ENCODE results near the gene FLRT2. TPM values are rescaled to one million over a fixed set of nuclear protein-coding genes. Genes with fewer than 3 reads are reported as not detected.

Gene FLRT2
- total RNA-seq, 1 donor = 72.3 TPM

DNA sequence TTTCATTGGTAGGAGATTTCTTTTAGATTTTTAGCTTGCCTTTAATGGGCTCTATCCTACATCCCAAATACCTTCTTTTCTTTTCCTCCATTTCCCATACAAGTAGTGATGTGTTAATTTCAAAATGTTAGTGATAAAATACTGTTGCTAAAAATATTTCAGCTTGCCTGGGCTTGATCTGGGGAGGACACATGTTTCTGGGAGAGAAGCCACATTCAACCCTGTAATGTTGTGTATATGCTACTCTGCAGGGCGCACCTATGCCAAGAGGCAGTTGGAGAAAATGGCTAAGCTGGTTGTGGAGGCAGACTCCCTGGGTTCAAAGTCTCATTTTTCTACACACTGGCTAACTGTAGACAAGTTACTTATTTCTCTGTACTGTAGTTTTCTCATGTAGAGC, 26.3 kb downstream of the FLRT2 start:
- no peak overlapping the region for H3K4me3 ChIP-seq (ENCODE audit: low read depth, low read length)
- DNase-seq (ENCODE audit: low read depth) = no peak
- TF ChIP-seq, protein P1, sequence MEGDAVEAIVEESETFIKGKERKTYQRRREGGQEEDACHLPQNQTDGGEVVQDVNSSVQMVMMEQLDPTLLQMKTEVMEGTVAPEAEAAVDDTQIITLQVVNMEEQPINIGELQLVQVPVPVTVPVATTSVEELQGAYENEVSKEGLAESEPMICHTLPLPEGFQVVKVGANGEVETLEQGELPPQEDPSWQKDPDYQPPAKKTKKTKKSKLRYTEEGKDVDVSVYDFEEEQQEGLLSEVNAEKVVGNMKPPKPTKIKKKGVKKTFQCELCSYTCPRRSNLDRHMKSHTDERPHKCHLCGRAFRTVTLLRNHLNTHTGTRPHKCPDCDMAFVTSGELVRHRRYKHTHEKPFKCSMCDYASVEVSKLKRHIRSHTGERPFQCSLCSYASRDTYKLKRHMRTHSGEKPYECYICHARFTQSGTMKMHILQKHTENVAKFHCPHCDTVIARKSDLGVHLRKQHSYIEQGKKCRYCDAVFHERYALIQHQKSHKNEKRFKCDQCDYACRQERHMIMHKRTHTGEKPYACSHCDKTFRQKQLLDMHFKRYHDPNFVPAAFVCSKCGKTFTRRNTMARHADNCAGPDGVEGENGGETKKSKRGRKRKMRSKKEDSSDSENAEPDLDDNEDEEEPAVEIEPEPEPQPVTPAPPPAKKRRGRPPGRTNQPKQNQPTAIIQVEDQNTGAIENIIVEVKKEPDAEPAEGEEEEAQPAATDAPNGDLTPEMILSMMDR (IDR thresholded peaks at IDR 0.05; ENCODE audit: insufficient read depth, low read length) = no peak

DNA sequence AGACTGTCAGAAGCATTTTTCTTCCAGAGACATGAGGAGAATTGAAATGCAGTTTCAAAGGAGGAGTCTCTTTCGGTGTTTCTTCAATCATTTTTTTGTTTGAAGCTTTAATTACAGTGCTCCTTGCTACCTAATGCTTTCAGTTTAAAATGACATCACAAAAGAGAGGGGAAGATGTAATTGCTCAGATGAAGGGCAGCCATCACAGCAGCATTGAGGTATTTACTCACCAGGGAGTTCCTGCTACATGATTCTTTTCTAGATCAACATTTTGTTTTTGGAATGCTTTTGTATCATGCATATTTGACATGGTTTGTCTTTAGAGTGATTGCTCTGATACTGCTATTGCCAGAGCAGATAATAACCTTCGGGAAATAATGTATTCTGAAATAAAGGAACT, 28.6 kb downstream of the FLRT2 start:
- no peak overlapping the region for H3K4me3 ChIP-seq (ENCODE audit: low read depth, low read length)
- TF ChIP-seq, protein P1 (IDR thresholded peaks at IDR 0.05; ENCODE audit: insufficient read depth, low read length) = no peak
- DNase-seq (ENCODE audit: low read depth) = no peak

GRCh38 chr14:85562630-85563029, 32.7 kb downstream of the FLRT2 start:
- no peak for DNase-seq (ENCODE audit: low read depth)
- TF ChIP-seq, protein P1 (IDR thresholded peaks at IDR 0.05; ENCODE audit: insufficient read depth, low read length) = no peak
- H3K4me3 ChIP-seq (ENCODE audit: low read depth, low read length) = no peak overlapping the region

- TF ChIP-seq, protein P1 (IDR thresholded peaks at IDR 0.05; ENCODE audit: insufficient read depth, low read length) = no peak
- no peak overlapping the region for H3K4me3 ChIP-seq (ENCODE audit: low read depth, low read length)
- DNase-seq (ENCODE audit: low read depth) = peak; percentile 33
Observed at GRCh38 chr14:85564841-85565527, 35.0 kb downstream of the FLRT2 start.

DNA sequence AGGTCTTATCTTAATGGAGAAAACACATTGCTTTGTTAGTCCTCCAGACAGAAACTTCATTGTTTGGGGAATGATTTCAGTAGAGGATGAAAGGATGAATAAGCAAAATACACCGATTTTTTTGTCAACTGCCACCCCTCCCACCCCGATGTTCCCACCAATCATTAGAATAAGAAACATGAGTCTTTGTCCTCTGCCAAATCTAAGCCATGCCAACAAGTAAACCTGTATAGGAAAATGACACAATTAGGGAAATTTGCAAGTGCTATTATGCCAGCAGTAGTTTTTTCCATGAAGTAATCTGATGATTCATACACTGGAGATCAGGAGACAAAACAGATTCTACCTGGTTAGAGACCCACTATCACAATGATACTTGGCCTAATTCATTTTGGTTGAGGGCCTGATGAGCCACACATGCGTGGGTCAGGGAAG, 35.9 kb downstream of the FLRT2 start:
- H3K4me3 ChIP-seq (ENCODE audit: low read depth, low read length) = no peak overlapping the region
- TF ChIP-seq, protein P1 (IDR thresholded peaks at IDR 0.05; ENCODE audit: insufficient read depth, low read length) = no peak
- peak; percentile 72 for DNase-seq (ENCODE audit: low read depth)

DNA sequence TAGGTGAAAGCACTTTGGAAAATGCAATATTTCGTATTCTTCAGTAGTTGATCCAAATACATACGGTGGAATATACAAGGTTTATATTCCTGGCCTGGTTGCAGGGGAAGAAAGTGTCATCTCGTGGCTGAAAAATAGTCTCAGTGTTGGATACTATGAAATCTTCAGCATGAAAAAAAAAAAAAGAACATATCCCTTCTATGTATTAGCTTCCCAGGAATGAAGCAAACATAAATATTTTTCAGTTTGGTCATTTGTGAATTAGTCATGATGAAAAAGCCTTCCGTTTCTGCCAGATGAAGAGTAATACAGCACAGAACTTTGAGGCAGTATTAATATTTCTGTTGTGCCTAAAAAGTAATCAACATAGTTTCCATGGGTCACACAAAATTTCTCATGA, 36.7 kb downstream of the FLRT2 start:
- TF ChIP-seq, protein P1 (IDR thresholded peaks at IDR 0.05; ENCODE audit: insufficient read depth, low read length) = no peak
- H3K4me3 ChIP-seq (ENCODE audit: low read depth, low read length) = no peak overlapping the region
- peak; percentile 79 for DNase-seq (ENCODE audit: low read depth)

GRCh38 chr14:85572011-85572410, 42.1 kb downstream of the FLRT2 start:
- no peak for DNase-seq (ENCODE audit: low read depth)
- H3K4me3 ChIP-seq (ENCODE audit: low read depth, low read length) = no peak overlapping the region
- TF ChIP-seq, protein P1 (IDR thresholded peaks at IDR 0.05; ENCODE audit: insufficient read depth, low read length) = no peak
